SJSA1 (cell line): ENCODE data around the gene SPACDR. TPM values are rescaled to one million over a fixed set of nuclear protein-coding genes. Genes with fewer than 3 reads are reported as not detected.
"Not testable (repeated sequence)": the region's sequence is repeated elsewhere in the genome, so short reads cannot be mapped to it uniquely, and the experiment has no call there.

Experiments used
- DNase-seq, 2 experiments: peaks; one replicate each; pipeline ENCODE4 v3.0.0-alpha.2; 2015 to 2020; ENCODE audit warnings: low spot score in 2 of 2, low read depth in 1 of 2
- H3K27ac ChIP-seq: fragments of 250-450 bp; sonication (Bioruptor Pico); 2 replicates; pipeline ENCODE4 v1.5.1; 2020; ENCODE audit warnings: mild to moderate bottlenecking, moderate library complexity
- H3K27me3 ChIP-seq: fragments of 250-450 bp; sonication (Bioruptor Pico); replicated peaks from 2 replicates; pipeline ENCODE4 v1.5.1; 2020; ENCODE audit warnings: mild to moderate bottlenecking, moderate library complexity
- H3K36me3 ChIP-seq: fragments of 250-450 bp; sonication (Bioruptor Pico); 2 replicates; pipeline ENCODE4 v1.5.1; 2020; ENCODE audit warnings: mild to moderate bottlenecking
- H3K4me1 ChIP-seq: fragments of 250-450 bp; sonication (Bioruptor Pico); replicated peaks from 2 replicates; pipeline ENCODE4 v1.6.1; 2021; ENCODE audit warnings: mild to moderate bottlenecking
- H3K4me3 ChIP-seq: fragments of 250-450 bp; sonication (Bioruptor Pico); 2 replicates; pipeline ENCODE4 v1.5.1; 2020; ENCODE audit warnings: mild to moderate bottlenecking
- H3K9me3 ChIP-seq: fragments of 250-450 bp; sonication (Bioruptor Pico); replicated peaks from 2 replicates; pipeline ENCODE4 v1.5.1; 2020; ENCODE audit warnings: mild to moderate bottlenecking
- total RNA-seq: library from RNA; depleted of rRNA; stranded (reverse); fragments of >200 nt; shearing (Covaris generic); gene quantifications from 2 replicates; pipeline ENCODE4 v1.2.3, GENCODE V29; 2014; rRNA removed

The SPACDR gene, protein sequence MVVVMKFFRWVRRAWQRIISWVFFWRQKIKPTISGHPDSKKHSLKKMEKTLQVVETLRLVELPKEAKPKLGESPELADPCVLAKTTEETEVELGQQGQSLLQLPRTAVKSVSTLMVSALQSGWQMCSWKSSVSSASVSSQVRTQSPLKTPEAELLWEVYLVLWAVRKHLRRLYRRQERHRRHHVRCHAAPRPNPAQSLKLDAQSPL
- 0.66 TPM in 1 of 2 replicates, not detected in the other for total RNA-seq

DNA sequence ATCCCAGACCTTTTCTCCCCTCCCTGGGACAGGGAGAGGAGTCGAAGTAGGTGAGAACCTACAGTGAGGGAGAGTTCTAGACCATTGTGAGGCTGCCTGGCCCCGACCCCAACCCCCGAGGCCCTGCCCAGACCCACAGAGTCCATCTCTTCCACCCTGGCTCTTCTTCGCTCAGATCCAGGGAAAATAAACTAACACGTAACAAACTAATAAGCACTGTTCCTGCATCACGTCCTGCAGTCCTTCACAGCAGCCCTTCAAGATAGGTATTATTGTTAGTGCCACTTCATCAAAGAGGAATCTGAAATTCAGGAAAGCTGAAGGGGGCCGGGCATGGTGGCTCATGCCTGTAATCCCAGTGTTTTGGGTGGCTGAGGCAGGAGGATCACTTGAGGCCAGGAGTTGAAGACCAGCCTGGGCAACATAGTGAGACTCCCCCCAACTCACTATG, at the start of gene SPACDR:
Gene SPACDR (minus strand): TSS at position 51 of the 451 bp plus-strand sequence. CDS start 235 bp downstream, outside the sequence.
- no peak for DNase-seq
- Histone ChIP-seq H3K27me3 (no peaks in the 10 kb centered on the region), H3K36me3 (peaks cover 30% of the 10 kb centered on the region), H3K27ac (no peak within 1 kb of the TSS), H3K4me3 (no peak within 1 kb of the TSS), H3K9me3 (no peaks in the 10 kb centered on the region), H3K4me1 (peaks cover 13% of the 10 kb centered on the region)

DNA sequence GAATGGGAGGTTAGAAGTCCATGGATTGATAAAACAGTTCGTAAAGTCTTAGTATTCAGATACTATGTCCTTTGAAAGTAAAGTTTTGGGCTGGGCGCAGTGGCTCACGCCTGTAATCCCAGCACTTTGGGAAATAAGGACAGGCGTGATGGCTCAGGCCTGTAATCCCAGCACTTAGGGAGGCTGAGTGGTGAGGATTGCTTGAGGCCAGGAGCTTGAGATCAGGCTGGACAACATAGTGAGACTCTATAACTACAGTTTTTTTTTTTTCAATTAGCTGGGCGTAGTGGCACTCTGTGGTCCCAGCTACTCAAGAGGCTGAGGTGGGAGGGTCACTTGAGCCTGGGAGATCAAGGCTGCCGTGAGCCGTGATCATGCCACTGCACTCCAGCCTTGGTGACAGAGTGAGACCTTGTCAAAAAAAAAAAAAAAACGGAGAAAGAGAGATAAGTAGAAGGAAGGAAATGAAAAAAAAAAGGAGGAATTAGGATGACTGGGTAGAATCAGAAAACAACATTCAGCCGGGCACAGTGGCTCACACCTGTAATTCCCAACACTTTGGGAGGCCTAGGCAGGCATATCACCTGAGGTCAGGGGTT, 49.3 kb upstream of the SPACDR start:
- no peaks in the 10 kb centered on the region for H3K27me3 ChIP-seq
- H3K9me3 ChIP-seq = no peaks in the 10 kb centered on the region
- H3K4me3 ChIP-seq = no peak overlapping the region
- peaks cover 39% of the 10 kb centered on the region for H3K4me1 ChIP-seq
- no peak for DNase-seq
- no peak overlapping the region for H3K27ac ChIP-seq
- H3K36me3 ChIP-seq = no peaks in the 10 kb centered on the region

DNA sequence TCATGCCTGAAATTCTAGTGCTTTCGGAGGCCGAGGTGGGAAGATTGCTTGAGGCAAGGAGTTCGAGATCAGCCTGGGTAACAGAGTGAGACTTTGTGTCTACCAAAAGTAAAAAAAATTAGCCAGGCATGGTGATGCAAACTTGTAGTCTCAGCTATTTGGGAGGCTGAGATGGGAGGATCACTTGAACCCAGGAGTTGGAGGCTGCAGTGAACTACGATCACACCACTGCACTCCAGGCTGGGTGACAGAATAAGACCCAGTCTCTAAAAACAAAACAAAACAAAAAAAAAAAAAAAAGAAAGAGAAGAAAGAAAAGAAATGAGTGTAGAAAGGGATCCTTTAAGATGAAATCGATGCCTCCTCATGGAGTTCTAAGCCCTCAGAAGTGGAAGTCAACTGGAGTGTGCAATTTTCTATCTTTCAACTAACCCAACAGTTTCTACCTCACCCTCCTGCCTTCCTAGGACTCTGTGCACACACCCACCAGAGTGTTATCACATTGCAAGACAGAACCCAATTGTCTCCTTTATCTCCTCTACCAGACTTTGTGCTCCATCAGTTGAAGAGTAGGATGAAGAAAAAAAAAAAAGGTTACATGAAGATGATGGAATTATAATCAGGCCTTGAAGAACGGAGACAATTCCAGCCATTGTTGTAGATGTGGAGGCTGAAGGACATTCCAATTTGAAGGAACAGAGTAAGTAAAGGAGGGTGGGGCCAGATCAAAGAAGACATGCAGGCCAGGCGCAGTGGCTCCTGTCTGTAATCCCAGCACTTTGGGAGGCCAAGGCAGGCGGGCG, 46.6 kb upstream of the SPACDR start:
- DNase-seq = no peak
- Histone ChIP-seq H3K4me3 (no peak overlapping the region), H3K27me3 (no peaks in the 10 kb centered on the region), H3K27ac (no peak overlapping the region), H3K4me1 (peaks cover 28% of the 10 kb centered on the region), H3K36me3 (no peaks in the 10 kb centered on the region), H3K9me3 (no peaks in the 10 kb centered on the region)

DNA sequence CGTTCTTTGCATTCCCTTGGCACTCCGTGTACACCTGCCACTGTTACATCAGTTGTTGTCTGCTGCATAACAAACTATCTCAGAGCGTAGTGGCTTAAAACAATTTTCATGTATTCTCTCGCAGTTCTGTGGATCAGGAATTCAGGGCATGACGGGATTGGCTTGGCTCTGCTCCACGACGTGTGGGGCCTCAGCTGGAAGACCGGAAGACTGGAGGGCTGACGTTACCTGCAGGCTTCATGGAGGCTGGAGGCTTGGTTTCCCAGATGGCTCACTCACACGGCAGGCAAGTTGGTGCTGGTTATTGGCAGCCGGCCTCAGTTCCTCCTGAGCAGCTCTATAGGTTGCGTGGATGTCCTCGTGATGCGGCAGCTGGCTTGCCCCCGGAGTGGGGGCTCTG, 45.2 kb upstream of the SPACDR start:
- Histone ChIP-seq H3K27ac (peak overlapping the region; percentile 82), H3K4me1 (peaks cover 27% of the 10 kb centered on the region), H3K4me3 (no peak overlapping the region), H3K27me3 (no peaks in the 10 kb centered on the region), H3K36me3 (no peaks in the 10 kb centered on the region), H3K9me3 (no peaks in the 10 kb centered on the region)
- peak; percentile 86 to 94 for DNase-seq

DNA sequence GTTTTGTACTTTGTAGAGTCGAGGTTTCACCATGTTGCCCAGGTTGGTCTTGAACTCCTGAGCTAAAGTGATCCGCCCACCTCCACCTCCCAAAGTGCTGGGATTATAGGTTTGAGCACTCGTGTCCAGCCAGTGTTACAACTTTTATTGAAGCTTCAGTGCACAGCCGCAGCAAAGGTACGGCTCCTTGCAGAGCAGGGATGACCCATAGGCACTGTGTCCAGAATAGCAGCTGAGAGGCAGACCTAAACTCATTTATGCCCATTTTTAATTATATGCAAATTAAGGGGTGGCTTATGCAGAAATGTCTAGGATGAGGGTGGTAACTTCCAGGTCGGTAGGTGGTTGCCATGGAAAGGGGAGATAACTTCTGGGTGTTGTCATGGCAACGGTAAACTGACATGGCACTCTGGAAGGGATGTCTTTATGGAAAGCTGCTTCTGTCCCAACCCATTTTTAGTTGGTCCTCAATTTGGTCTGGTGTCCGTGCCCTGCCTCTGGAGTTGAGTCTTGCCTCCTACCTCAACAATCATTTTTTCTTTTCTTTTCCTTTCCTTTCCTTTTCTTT, 42.4 kb upstream of the SPACDR start:
- no peaks in the 10 kb centered on the region for H3K36me3 ChIP-seq
- DNase-seq = no peak

DNA sequence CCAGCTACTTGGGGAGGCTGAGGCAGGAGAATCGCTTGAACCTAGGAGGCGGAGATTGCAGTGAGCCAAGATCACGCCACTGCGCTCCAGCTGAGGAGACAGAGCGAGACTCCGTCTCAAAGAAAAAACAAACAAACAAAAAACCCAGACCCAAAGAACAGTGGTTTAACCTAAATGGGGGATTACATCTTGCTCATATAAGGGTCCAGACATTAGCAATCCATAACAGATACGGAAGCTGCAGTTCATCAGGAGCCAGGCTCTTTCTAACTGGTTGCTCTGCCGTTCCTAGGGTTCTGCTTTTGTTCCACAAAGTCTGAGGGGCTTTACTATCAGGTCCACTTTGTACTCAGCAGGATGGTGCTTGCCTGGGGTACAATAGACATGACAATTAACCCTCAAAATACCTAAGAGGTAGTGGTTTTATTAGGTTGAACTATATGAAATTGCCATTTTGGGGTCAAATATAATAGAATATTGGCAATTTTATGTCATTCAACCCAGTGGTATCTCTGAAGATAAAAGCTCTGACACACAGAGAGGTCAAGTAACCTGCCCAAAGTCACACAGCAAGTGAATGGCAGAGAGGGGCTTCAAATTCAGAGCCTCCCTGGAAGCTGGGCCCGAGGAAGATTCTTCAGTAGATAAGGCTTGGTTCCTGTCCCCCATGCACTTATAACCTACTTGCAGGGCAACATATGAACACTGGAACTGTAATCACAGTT, 41.0 kb upstream of the SPACDR start:
- H3K9me3 ChIP-seq = no peaks in the 10 kb centered on the region
- H3K27me3 ChIP-seq = no peaks in the 10 kb centered on the region
- DNase-seq = no peak
- peak overlapping the region; percentile 88 for H3K27ac ChIP-seq
- peaks cover 52% of the 10 kb centered on the region for H3K4me1 ChIP-seq
- no peak overlapping the region for H3K4me3 ChIP-seq
- H3K36me3 ChIP-seq = no peaks in the 10 kb centered on the region

More for the DNA sequence above, 42.4 kb upstream of the SPACDR start:
- H3K9me3 ChIP-seq = no peaks in the 10 kb centered on the region
- H3K27ac ChIP-seq = no peak overlapping the region
- no peak overlapping the region for H3K4me3 ChIP-seq
- H3K27me3 ChIP-seq = no peaks in the 10 kb centered on the region
- peaks cover 54% of the 10 kb centered on the region for H3K4me1 ChIP-seq

DNA sequence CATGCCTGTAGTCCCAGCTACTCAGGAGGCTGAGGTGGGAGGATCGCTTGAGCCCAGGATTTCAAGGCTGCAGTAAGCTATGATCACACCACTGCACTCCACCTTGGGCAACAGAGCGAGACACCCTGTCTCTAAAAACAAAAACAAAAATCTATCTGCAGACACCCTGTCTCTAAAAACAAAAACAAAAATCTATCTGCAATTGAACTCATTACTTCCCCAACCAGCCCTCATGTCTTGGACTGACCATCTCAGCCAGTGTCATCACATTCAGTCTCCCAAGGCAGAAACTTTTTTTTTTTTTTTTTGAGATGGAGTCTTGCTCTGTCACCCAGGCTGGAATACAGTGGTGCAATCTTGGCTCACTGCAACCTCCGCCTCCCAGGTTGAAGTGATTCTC, 40.0 kb upstream of the SPACDR start:
- not testable (repeated sequence) for H3K9me3 ChIP-seq, H3K4me3 ChIP-seq, H3K36me3 ChIP-seq, H3K27me3 ChIP-seq
- peak overlapping the region; percentile 88 for H3K27ac ChIP-seq
- peak in 1 of 2 experiments; percentile 30 for DNase-seq
- peaks cover 41% of the 10 kb centered on the region for H3K4me1 ChIP-seq

DNA sequence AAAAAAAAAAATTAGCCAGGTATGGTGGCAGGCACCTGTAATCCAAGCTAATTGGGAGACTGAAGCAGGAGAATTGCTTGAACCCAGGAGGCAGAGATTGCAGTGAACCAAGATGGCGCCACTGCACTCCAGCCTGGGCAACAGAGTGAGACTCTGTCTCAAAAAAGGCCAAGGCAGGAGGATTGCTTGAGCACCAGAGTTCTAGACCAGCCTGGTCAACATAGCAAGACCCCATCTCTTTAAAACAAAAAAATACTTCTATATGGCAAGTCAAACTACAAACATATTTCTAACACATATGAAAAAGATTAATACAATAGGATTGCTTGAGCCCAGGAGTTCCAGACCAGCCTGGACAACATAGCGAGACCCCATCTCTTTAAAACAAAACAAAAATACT, 36.7 kb upstream of the SPACDR start:
- not testable (repeated sequence) for DNase-seq, H3K4me3 ChIP-seq, H3K27ac ChIP-seq

DNA sequence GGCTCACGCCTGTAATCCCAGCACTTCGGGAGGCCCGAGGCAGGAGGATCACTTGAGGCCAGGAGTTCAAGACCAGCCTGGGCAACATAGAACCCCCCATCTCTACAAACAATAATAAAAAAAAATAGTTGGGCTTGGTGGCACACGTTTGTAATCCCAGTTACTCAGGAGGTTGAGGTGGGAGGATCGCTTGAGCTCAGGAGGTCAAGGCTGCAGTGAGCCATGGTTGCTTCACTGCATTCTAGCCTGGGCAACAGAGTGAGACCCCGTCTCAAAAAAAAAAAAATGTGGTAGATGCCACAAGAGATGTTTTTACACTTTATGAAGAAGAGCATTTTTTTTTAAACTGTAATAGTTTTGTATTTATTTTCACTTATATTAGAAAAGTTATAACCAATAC, 32.4 kb upstream of the SPACDR start:
- no peaks in the 10 kb centered on the region for H3K27me3 ChIP-seq
- no peaks in the 10 kb centered on the region; the same call in 1 of the 2 replicates for H3K4me1 ChIP-seq
- no peak overlapping the region for H3K27ac ChIP-seq
- H3K9me3 ChIP-seq = no peaks in the 10 kb centered on the region
- DNase-seq = no peak
- no peaks in the 10 kb centered on the region for H3K36me3 ChIP-seq
- H3K4me3 ChIP-seq = no peak overlapping the region

More for the DNA sequence above, 36.7 kb upstream of the SPACDR start:
- H3K9me3 ChIP-seq, H3K36me3 ChIP-seq, H3K27me3 ChIP-seq: not testable (repeated sequence)
- peaks cover 39% of the 10 kb centered on the region for H3K4me1 ChIP-seq

DNA sequence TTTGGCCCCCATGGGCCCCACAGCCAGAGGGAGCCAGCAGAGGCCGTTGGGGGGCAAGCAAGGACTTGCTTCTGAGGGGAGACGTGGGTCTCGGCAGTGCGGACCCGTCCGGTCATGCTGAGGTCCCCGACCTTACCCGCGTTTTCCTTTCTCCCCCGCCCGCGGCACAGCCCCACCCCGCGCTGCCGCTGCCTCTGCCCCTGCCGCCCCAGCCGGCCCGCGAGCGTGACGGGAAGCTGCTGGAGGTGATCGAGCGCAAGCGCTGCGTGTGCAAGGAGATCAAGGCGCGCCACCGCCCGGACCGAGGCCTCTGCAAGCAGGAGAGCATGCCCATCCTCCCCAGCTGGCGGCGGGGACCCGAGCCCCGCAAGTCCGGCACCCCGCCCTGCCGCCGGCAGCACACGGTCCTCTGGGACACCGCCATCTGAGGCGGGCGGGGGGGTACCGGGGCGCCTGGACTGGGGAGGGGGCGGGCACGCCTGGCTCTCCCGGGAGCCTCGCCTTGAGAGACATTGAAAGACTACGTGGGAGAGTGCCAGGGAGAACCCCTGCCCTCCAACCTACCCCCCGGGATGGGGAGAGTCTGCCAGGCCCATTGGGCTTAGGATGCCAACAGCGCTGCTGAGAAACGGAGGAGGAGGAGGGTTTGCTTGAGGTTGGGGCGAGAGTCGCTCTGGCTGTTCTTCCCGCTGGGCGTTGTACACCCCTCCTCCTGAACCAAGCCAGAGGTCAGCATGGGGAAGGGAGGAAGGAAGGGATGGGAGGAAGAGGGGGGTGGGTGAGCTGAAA, 29.6 kb upstream of the SPACDR start:
- no peaks in the 10 kb centered on the region for H3K36me3 ChIP-seq
- H3K27me3 ChIP-seq = no peaks in the 10 kb centered on the region
- no peaks in the 10 kb centered on the region for H3K9me3 ChIP-seq
- no peak for DNase-seq
- no peak overlapping the region for H3K27ac ChIP-seq
- H3K4me1 ChIP-seq = no peaks in the 10 kb centered on the region
- no peak overlapping the region for H3K4me3 ChIP-seq

DNA sequence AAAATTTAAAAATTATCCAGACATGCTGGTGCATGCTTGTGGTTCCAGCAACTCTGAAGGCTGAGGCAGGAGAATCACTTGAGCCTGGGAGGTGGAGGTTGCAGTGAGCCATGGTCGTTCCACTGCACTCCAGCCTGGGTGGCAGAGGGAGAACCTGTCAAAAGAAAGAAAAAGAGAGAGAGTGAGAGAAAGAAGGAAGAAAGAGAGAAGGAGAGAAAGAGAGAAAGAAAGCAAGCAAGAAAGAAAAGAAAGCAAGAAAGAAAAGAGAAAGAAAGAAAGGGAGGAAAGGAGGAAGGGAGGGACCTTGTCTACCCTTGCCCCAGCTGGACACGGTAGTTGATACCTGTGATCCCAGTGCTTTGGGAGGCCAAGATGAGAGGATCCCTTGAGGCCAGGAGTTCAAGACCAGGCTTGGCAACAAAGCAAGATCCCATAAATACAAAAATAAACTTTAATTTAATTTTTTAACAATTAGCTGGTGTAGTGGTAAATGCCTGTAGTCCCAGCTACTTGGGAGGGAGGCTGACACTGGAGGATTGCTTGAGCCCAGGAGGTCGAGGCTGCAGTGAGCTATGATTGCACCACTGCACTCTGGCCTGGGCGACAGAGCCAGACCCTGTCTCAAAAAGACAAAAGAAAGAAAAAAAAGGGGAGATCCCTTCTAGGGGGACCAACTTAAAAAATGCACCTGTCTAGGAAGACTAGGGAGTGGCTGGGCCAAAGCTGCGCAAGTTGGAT, 28.8 kb upstream of the SPACDR start:
- no peak for DNase-seq
- no peak overlapping the region for H3K27ac ChIP-seq
- no peaks in the 10 kb centered on the region for H3K4me1 ChIP-seq
- no peaks in the 10 kb centered on the region for H3K36me3 ChIP-seq
- no peak overlapping the region for H3K4me3 ChIP-seq
- H3K27me3 ChIP-seq = no peaks in the 10 kb centered on the region
- H3K9me3 ChIP-seq = no peaks in the 10 kb centered on the region

DNA sequence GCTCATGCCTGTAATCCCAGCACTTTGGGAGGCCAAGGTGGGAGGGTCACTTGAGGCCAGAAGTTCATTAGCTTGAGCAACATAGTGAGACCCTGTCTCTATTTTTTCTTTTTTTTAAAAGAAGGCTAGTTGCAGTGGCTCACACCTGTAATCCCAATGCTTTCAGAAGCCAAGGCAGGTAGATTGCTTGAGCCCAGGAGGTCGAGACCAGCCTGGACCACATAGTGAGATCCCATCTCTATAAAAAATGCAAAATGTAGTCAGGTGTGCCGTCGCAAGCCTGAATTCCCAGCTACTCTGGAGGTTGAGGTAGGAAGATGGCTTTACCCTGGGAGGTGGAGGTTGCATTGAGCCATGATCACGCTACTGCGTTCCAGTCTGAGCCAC, 27.1 kb upstream of the SPACDR start:
- Histone ChIP-seq H3K4me3 (no peak overlapping the region), H3K9me3 (no peaks in the 10 kb centered on the region), H3K4me1 (no peaks in the 10 kb centered on the region), H3K27me3 (no peaks in the 10 kb centered on the region), H3K36me3 (no peaks in the 10 kb centered on the region), H3K27ac (no peak overlapping the region)
- DNase-seq = no peak
